ENCODE results near the gene IRF7.

- TF ChIP-seq CTCF (IDR thresholded peaks at IDR 0.05; ENCODE audit: borderline replicate concordance, extremely low read depth, low read length, poor library complexity, severe bottlenecking) = no peak
- no peak for TF ChIP-seq EZH2 (IDR thresholded peaks at IDR 0.05; ENCODE audit: borderline replicate concordance, low read depth, low read length, severe bottlenecking)
Observed at GRCh38 chr11:625636-626268, 10.0 kb upstream of the IRF7 start.
